Pulmonary artery endothelial cell (primary cell): Measurements from ENCODE around the gene BRSK2. TPM values are rescaled to one million over a fixed set of nuclear protein-coding genes. Genes with fewer than 3 reads are reported as not detected.
"Not testable (repeated sequence)": the region's sequence is repeated elsewhere in the genome, so short reads cannot be mapped to it uniquely, and the experiment has no call there.

Source experiments
- DNase-seq: peaks from one replicate; pipeline ENCODE4 v3.0.0-alpha.2; 2011; ENCODE audit warnings: low read depth, low spot score
- total RNA-seq: library from RNA; depleted of rRNA; stranded (reverse); fragments of >200 nt; gene quantifications from 2 replicates; pipeline ENCODE4 v1.2.3, GENCODE V29; 2014

The BRSK2 gene
- total RNA-seq, 1 donor from 2014 or later = 0.20 TPM

DNA sequence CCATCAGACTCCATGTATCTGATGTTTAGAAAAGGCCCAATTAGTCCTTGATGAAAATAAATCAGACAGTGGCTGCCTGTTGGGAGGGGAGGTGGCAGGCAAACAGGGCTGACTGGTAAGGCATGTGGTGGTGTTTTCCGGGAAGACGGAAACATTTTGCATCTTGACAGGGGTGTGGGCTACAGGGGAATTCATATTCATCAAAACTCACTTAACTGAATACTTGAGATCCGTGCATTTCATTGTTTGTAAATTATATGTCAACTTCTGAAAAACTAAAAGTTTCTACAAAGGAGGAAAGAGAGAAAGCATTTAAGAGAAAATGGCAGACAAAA, 107.0 kb downstream of the BRSK2 start:
- DNase-seq = no peak

DNA sequence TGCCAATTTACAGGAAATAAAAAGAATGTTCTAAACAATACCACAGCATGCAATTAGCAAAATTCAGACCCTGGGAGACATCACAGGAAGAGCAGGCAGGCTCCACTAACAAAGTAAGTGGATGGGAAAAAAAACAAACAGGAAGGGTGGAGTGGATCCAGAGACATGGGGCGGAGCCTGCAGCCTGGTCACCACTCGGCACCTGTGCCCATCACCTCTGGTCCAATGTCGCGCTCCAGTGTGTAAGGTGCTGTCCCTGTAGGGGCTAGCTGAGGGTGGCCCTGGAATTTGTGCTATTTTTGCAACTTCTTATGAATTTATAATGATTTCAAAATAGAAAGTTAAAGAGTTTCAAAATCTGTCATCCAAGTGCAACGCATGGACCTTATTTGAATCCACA, 107.9 kb downstream of the BRSK2 start:
- DNase-seq = no peak

DNA sequence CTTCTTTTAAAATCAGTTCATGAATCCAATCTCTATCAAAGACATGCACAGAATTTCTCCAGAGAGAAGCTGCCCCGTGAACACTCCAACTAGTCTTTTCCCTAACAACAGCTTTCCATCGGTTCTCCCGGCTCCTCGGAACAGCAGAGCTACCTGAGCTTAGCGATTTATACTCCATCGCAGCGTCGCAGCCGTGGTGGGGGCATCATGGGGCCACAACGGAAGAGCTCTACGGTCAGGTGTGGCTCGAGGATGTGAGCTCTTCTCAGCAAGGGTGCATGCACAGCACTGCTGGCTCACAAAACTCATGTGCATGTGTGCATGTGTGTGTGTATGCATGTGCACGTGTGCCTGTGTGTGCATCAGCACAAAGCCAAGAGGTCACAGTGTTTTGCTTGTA, 108.5 kb downstream of the BRSK2 start:
- no peak for DNase-seq

DNA sequence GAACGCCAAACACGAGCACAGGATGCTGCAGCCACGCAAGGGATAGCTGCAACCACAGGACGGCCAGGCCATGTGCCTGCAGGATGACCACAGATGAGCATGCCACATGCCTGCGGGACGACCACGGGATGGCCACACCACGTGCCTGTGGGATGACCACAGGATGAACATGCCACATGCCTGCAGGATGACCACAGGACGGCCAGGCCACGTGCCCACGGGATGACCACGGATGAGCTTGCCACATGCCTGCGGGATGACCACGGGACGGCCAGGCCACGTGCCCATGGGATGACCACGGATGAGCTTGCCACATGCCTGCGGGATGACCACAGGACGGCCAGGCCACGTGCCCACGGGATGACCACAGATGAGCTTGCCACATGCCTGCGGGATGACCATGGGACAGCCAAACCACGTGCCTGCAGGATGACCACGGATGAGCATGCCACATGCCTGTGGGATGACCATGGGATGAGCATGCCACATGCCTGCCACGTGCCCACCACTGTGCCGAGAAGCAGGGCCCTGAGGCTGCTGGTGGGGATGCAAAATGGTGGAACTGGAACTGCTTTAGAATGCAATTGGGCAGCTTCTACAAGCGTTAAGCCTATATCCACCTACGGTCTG, 109.6 kb downstream of the BRSK2 start:
- DNase-seq = no peak

DNA sequence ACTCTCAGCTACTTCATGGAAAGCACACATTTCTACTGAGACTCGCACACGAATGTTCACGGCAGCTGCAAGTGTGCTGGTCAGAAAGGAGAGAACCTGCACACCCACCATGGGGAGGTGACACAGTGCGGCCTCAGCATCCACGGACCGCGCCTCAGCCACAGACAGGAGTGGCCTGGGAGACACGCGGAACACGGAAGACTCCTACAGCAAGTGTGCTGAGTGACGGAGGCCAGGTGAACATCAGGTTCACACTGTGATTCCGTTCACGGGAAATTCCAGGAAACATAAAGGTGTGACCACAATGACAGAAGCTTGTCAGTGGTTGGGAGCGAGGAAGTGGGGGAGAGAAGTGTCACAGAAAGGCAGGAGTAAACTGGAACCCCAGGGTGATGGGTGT, 110.2 kb downstream of the BRSK2 start:
- DNase-seq = no peak

DNA sequence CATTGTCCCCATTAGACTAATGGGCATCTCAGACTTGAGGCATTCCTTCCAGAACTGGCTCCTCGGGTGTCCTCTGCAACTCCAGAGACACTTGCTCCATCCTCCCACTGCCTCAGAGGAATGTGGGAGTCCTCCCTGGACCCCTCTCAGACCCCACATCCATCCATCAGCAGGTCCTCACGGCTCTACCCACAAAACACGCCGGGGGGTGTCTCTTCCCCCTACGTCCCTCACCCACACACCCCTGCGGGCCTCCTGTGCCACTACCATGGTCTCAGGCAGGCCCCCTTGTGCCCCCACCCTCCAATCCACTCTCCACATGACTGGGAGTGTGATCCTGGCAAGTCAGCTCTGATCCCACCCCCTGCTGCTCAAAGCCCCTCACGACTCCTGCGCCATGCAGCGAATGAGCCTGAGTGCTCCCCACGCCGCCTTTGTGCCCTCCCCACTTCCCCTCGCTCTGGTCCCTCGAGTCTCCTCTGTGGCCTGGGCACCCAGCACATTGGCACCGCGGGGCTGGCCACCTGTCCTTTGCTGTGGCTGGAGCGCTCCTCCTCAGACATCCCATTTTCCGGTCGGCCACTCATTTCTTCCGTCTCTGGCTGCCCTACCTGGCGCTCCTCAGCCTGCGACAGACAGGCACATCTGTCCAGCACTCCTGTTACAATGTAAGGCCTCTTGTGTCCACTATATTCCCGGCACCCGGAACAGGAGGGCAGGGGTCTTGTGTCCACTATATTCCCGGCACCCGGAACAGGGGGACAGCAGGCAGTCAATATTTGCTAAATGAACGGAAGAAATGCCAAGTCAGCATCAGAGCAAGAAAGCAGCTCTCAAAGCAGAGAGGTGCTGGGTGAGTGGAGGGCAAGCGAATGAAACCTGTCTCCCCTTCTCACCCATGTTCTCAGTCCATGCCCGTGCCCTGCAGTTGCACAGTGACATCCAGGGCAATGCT, 111.0 kb downstream of the BRSK2 start:
- no peak for DNase-seq

DNA sequence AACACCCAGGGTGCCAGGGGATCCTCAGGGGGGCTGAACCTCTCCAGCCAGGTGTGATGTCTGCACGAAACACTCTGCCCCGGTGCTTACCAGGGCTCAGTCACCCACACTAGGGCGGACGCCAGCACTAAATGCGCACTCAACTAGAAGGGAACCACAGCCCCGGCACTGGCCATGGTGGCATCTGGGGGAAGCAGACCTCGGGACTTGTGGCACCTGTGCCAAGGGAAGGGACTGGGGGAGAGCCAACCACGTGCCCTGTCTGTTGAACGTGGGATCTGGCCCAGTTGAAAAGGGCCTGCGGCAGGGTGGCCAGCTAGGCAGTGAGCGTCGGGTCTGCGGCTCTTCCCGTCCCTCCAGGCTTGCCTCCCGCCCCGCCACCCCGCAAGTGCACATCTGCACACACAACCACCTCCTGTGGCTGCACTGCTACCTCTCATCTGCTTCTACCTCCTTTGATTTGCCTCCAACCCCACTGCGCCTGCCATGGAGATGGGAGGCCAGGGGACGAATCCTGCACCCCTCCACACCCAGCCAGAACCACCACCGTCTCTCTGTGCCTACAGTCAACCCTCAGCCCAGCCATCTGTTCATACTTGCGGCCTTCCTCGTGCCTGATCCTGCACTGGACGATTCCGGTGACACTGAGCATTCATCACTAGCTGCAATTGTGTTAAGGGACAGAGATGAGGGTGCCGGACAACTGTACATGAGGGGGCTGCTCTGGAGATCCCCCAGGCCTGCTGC, 111.9 kb downstream of the BRSK2 start:
- no peak for DNase-seq

DNA sequence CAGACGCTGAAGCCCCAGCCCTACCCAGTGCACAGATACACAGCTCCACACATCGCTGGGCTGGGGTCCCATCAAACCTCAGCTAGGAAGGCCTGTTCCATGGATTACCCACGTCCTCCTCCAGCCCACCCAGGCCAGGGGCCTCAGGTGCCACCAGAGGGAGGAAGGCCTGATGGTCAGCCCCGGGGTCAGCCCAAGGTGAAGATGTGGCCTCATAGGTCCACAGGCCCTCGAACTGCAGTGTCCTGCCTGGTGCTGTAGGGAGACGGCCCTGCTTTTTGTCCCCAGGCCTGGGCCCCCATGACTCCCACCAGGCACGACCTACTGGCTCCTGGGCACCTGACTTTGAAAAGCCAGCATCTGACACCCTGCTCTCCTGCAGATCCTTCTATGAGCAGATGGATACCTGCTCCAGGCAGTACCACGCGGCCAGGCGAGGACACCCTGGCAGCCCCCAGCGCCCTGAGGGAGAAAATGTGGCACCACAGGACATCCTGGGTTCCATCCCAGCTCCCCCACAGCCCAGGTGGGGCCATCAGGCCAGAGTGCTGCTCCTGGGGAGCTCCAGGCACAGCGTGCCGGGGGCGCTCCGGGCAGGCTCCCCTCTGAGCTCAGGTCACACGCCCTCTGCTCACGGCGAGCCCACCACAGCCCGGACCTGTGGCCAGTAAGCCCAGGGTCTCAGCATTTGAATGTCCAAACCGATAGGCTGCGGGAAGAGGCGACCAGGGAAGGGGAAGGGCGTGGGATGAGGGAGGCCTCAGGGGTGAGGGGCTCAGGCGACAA, 112.6 kb downstream of the BRSK2 start:
- DNase-seq = no peak

DNA sequence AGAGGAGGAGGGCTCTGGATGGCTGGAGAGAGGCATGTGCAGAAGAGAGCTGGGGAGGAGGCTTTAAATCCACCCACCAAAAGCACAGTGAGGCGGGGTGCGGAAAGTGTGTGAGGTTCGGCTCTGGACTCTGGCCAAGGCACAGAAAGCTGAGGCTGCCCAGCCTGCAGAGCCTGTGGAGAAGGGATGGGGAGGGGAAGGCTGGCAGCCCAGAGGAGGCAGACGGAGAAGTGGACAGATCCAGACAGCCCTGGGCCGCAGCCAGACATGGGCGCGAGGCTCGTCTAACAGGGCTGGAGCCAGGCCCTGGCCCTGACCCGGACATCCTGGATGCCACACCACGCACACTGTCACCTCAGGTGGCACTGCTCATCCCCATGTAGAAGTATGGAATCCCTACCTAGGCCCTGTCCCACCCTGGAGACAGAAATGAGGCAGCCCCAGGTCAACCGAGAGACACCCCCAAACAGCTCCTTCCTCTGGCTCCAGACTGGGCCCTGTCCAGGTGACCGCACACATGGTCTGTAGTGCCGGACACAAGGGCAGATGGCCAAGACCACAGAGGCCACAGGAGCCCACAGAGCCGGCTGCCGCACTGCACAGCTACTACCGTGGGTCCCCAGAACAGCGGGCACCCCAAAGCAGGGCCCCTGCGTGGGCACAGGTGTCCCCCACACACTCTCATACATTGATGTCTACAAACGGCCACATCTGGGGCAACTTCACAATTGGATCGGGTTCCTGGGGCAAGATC, 113.4 kb downstream of the BRSK2 start:
- no peak for DNase-seq

DNA sequence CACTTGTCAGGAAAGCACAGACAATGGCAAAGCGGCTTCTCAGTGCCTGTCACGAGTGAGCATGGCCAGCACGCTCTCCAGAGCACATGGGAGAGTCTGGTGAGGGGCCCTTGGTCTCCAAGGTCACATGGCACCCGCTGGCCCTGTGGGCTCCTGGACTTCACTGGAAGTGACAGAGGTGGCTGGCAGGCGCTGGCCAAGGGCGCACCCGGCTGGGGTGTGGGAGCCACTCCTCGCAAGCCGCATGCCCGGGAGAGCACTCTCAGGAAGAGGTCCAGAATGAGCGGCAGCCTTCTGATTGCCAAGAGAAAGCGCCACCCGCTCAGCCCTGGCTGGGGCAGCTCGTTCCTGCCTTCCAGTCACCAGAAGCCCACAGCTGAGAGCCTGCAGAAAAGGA, 114.0 kb downstream of the BRSK2 start:
- DNase-seq = no peak

DNA sequence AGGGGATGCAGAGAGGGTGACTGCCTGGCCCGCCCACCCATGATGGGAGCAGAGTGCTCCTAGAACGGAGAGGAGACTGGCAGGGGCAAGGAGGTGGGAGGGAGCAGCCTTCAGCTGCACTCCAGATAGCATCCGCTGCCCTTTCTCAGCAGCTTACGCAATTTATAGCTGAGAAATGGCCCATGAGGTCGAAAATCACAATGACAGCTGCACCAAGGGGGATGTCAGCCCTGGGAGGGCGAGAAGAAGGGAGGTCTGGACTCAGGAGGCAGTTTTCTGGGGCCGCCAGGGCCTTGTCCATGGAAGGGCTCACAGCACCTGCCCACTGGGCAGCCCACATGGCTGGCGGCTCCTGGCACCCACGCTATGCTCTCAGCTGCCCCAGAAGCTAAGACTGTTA, 114.4 kb downstream of the BRSK2 start:
- no peak for DNase-seq

DNA sequence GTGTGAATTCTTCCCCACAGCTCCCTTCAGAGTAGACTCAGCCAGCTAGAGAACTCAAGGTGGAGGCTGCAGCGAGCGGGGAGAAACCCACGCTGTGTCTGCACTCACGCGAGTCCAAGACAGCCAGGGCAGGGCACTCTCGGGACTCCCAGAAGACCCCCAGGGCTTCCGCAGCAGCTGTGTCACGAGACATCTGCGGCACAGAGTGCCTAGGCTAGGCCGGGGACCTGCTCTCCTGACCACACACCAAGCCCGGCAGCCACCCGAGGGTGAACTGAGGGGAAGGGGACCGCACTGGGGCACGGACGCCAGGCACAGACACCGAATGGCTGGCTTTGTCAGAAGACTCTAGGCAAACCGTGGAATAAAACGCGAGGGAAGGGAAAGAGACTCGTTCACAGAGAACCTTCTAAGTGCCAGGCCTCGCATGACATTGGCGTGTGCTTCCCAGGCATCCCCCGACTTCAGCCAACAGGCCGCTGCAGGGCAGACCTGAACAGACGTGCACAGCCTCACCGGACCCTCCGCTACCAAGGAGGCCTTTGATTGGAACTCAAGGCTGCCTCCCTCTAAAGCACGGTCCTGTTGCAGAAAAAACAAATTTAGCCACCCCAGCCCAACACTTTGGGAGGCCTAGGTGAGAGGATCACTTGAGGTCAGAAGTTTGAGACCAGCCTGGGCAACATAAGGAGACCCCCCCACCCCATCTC, 115.0 kb downstream of the BRSK2 start:
- DNase-seq = no peak

DNA sequence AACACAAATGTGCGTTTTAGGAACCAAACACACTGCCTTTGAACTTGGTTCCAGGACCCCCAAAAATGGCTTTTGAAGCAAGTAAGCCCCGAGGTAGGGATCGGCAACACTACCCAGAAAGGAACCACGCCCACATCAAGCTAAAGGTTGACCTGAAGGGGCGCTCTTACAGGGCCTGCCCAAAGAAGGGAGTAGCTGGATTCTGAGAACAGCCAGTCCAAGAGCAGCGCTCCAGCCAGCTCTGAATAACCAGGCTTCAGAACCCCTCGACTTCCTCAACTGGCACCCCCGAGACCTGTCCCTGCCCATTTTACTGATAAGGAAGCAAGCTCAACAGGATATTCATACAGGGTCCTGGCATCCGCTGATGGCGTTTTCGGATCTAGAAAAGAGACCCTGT, 115.7 kb downstream of the BRSK2 start:
- no peak for DNase-seq

DNA sequence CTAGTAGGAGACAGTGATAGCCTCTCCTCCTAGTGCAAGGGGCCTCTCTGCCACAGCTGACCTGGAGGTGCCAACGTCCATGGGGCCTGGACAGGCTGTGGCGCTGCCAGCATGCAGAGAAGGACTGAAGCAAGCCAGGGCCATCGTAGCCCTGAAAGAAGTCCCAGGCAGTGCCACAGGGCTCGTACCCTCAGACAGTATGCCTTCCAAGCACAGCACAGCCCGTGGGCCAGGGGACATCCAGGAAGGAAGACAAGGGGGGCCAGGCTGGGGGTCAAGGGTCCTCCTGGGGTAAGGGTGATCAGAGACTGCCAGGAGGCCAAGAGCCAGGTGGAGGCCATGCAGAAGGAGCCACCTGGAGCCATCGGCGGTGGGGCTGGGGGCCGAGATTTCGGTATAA, 117.2 kb downstream of the BRSK2 start:
- no peak for DNase-seq

DNA sequence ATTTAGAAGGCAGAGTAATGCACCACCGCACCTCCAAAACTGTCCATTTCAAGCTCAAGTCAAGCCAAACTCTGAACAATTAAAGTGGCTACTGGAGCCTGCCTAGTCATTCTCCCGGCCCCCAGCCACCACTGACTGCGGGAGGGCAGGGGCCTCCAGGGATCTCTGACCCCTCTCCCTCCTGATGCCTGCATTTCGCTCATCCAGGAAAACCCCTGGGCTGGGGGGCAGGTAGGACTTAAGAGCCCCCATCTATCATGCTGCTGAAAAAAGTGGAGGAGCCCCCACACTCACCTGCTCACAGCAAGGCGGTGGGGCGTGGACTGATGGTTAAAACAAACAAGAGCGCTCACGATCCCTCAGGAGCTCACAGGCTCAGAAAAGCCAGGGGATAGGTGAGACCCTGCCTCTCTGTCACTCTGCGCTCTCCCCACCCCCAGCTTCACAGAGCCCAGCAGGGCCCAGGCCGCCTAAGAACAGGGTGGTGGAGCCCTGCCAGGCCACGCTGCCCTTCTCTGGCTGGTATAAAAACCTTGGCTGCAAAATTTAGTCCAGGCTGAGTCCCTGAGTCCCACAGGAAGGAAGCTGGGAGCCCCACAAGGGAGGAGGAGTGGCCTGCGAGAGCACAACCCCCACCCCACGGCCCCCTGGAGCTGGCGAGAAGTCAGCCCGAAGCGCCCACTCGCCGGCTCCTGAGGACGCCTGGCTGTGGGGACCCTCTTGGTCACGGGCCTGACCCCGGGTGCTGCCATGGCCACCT, 117.8 kb downstream of the BRSK2 start:
- DNase-seq = no peak

DNA sequence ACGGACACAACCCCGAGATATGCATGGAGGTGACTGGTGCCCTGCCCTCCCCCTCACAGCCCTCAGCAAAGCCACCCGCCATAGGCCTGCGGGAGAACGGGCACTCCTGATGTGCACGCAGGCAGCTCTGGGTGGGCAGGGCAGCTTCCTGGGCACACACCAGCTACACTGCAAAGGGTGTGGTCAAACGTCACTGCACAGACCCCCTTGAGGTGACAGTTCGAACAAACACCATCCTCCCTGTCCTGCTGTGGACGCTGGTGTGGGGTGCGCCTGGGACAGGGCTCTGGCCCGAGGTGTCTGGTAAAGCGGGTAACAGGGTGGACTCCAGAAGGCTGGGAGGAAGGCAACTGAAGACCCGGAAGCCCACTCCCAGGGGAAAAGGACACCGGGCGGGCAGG, 118.8 kb downstream of the BRSK2 start:
- no peak for DNase-seq

DNA sequence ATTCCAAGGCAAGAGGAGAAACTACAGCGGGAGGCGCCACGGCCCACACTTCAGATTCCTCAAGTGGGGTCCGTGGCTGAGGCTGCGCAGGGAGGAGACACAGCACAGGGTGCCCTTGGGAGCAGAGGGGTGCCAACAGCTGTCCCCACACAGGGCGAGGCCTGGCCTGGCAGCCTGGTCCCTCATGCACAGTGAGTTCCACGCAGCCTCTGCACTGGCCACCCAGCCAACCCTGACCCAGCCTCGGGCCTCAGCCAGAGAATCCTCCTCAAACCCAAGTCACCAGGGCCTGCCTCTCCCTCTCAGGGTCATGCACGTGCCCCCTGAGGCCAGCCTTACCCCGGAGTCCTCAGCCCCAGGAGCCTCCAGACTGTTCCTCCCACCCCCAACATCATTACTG, 119.3 kb downstream of the BRSK2 start:
- no peak for DNase-seq

DNA sequence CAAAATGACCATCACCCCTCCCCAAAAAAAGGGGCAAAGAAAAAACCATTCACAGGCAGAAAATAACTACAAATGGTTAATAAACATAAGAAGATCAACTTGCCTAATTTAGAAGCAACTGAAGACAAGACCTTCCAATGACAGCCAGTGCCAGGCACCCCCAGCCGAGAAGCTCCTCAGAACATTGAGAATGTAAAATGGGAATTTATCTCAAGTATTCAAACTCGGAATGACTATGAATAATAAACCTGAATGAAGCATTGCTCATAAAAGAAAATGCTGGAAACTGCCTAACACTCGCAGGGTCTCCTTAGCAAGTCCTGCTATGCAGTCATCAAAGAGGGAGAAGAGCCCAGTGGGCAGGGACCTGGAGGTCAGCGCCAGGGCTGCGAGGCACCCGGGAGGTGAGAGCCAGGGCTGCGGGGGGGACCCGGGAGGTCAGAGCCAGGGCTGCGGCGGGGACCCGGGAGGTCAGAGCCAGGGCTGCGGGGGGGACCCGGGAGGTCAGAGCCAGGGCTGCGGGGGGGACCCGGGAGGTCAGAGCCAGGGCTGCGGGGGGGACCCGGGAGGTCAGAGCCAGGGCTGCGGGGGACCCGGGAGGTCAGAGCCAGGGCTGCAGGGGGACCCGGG, 120.0 kb downstream of the BRSK2 start:
- no peak for DNase-seq

DNA sequence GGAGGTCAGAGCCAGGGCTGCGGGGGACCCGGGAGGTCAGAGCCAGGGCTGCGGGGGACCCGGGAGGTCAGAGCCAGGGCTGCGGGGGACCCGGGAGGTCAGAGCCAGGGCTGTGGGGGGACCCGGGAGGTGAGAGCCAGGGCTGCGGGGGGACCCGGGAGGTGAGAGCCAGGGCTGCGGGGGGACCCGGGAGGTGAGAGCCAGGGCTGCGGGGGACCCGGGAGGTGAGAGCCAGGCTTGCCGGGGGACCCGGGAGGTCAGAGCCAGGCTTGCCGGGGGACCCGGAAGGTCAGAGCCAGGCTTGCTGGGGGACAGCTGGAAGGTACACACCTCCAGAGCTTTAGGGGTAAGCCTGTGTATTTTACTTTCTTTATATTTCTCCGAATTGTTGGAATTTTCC, 120.6 kb downstream of the BRSK2 start:
- DNase-seq = not testable (repeated sequence)
